Muscle layer of colon (tissue), 2 donors: ENCODE data around the gene SP6.

ENCODE experiments used
- H3K27ac ChIP-seq: one replicate; pipeline ENCODE4 v1.7.0; 2013; ENCODE audit warnings: low read depth, mild to moderate bottlenecking, low read length, moderate library complexity
- H3K27me3 ChIP-seq, 2 donors: one replicate each; pipeline ENCODE4 v1.7.0; 2013; ENCODE audit warnings: low read length in 2 of 2, mild to moderate bottlenecking in 2 of 2; ENCODE audit not compliant: insufficient read depth in 2 of 2, control insufficient read depth in 1 of 2
- H3K36me3 ChIP-seq: one replicate; pipeline ENCODE4 v1.7.0; 2013; ENCODE audit warnings: mild to moderate bottlenecking, low read length; ENCODE audit not compliant: insufficient read depth
- H3K4me1 ChIP-seq: one replicate; pipeline ENCODE4 v1.7.0; 2013; ENCODE audit warnings: mild to moderate bottlenecking, low read length; ENCODE audit not compliant: insufficient read depth
- H3K4me3 ChIP-seq, 2 donors: one replicate each; pipeline ENCODE4 v1.7.0; 2013; ENCODE audit warnings: low read length in 2 of 2, low read depth in 1 of 2, mild to moderate bottlenecking in 1 of 2, moderate library complexity in 1 of 2
- H3K9ac ChIP-seq: one replicate; pipeline ENCODE4 v1.7.0; 2013; ENCODE audit warnings: low read length
- H3K9me3 ChIP-seq: one replicate; pipeline ENCODE4 v1.7.0; 2013; ENCODE audit warnings: mild to moderate bottlenecking, low read length
- donor health status: abdominal sarcoma.
- donor health status: Adenocarcinoma of cecum.

The SP6 gene

GRCh38 chr17:47878203-47879027, 27.5 kb upstream of the SP6 start:
- H3K27me3 ChIP-seq, result peaks cover 0 to 18% of the 10 kb centered on the region in 2 donors

GRCh38 chr17:47877368-47878034, 26.5 kb upstream of the SP6 start:
- Histone ChIP-seq H3K4me3 (no peak overlapping the region), H3K27ac (no peak overlapping the region), H3K9ac (no peak overlapping the region), H3K4me1 (peaks cover 7% of the 10 kb centered on the region), H3K27me3 (peaks cover 0 to 27% of the 10 kb centered on the region in 2 donors), H3K9me3 (no peaks in the 10 kb centered on the region), H3K36me3 (no peaks in the 10 kb centered on the region)

More at GRCh38 chr17:47878203-47879027, 27.5 kb upstream of the SP6 start:
- no peaks in the 10 kb centered on the region for H3K36me3 ChIP-seq
- H3K4me3 ChIP-seq, result no peak overlapping the region
- peaks cover 11% of the 10 kb centered on the region for H3K4me1 ChIP-seq
- no peaks in the 10 kb centered on the region for H3K9me3 ChIP-seq
- H3K27ac ChIP-seq, result no peak overlapping the region
- H3K9ac ChIP-seq, result no peak overlapping the region

GRCh38 chr17:47875011-47875985, 24.3 kb upstream of the SP6 start:
- no peaks in the 10 kb centered on the region for H3K9me3 ChIP-seq
- no peaks in the 10 kb centered on the region for H3K36me3 ChIP-seq
- no peak overlapping the region for H3K9ac ChIP-seq
- H3K4me3 ChIP-seq, result no peak overlapping the region
- no peaks in the 10 kb centered on the region for H3K4me1 ChIP-seq
- peaks cover 5 to 45% of the 10 kb centered on the region in 2 donors for H3K27me3 ChIP-seq
- no peak overlapping the region for H3K27ac ChIP-seq

GRCh38 chr17:47873200-47874090, 22.5 kb upstream of the SP6 start:
- Histone ChIP-seq H3K36me3 (no peaks in the 10 kb centered on the region), H3K4me1 (no peaks in the 10 kb centered on the region), H3K4me3 (no peak overlapping the region), H3K27me3 (peaks cover 9 to 45% of the 10 kb centered on the region in 2 donors), H3K9ac (no peak overlapping the region), H3K9me3 (no peaks in the 10 kb centered on the region), H3K27ac (no peak overlapping the region)

GRCh38 chr17:47872651-47873161, 21.7 kb upstream of the SP6 start:
- Histone ChIP-seq H3K27ac (no peak overlapping the region), H3K4me1 (no peaks in the 10 kb centered on the region), H3K27me3 (peaks cover 9 to 39% of the 10 kb centered on the region in 2 donors), H3K9ac (no peak overlapping the region), H3K9me3 (no peaks in the 10 kb centered on the region), H3K4me3 (no peak overlapping the region), H3K36me3 (no peaks in the 10 kb centered on the region)

GRCh38 chr17:47872019-47872650, 21.2 kb upstream of the SP6 start:
- Histone ChIP-seq H3K9me3 (no peaks in the 10 kb centered on the region), H3K4me3 (no peak overlapping the region), H3K36me3 (no peaks in the 10 kb centered on the region), H3K27me3 (peaks cover 9 to 38% of the 10 kb centered on the region in 2 donors), H3K9ac (no peak overlapping the region), H3K4me1 (no peaks in the 10 kb centered on the region), H3K27ac (no peak overlapping the region)

GRCh38 chr17:47871048-47871447, 20.1 kb upstream of the SP6 start:
- no peak overlapping the region for H3K4me3 ChIP-seq
- no peaks in the 10 kb centered on the region for H3K9me3 ChIP-seq
- peaks cover 9 to 40% of the 10 kb centered on the region in 2 donors for H3K27me3 ChIP-seq
- no peak overlapping the region for H3K9ac ChIP-seq
- no peaks in the 10 kb centered on the region for H3K36me3 ChIP-seq
- no peak overlapping the region for H3K27ac ChIP-seq
- H3K4me1 ChIP-seq, result no peaks in the 10 kb centered on the region

- Histone ChIP-seq H3K9me3 (no peaks in the 10 kb centered on the region), H3K4me1 (no peaks in the 10 kb centered on the region), H3K4me3 (no peak overlapping the region), H3K27me3 (peaks cover 9 to 46% of the 10 kb centered on the region in 2 donors), H3K9ac (no peak overlapping the region), H3K27ac (no peak overlapping the region), H3K36me3 (no peaks in the 10 kb centered on the region)
These were observed 19.1 kb upstream of the SP6 start for GRCh38 chr17:47870056-47870455.

GRCh38 chr17:47869114-47869513, 18.2 kb upstream of the SP6 start:
- H3K4me1 ChIP-seq, result no peaks in the 10 kb centered on the region
- no peaks in the 10 kb centered on the region for H3K9me3 ChIP-seq
- H3K9ac ChIP-seq, result no peak overlapping the region
- H3K4me3 ChIP-seq, result no peak overlapping the region
- H3K27ac ChIP-seq, result no peak overlapping the region
- no peaks in the 10 kb centered on the region for H3K36me3 ChIP-seq
- H3K27me3 ChIP-seq, result peaks cover 9 to 45% of the 10 kb centered on the region in 2 donors
